Stimulated activated CD8-positive, alpha-beta memory T cell treated with anti-CD3 and anti-CD28 coated beads, Interleukin-4, amount 100 ng/mL, for 24 hours (primary cell): ENCODE data around the gene TBC1D13.
"Not testable (repeated sequence)": the region's sequence is repeated elsewhere in the genome, so short reads cannot be mapped to it uniquely, and the experiment has no call there.

Experiments
- DNase-seq: peaks from one replicate; pipeline ENCODE4 v3.0.0-alpha.2; 2020; ENCODE audit warnings: low read depth

The TBC1D13 gene

GRCh38 chr9:128786681-128787601 is at the start of gene TBC1D13:
Gene TBC1D13 (plus strand): TSS chr9:128787253. CDS start chr9:128787354, 101 bp downstream.
- DNase-seq: peak; percentile 83

DNA sequence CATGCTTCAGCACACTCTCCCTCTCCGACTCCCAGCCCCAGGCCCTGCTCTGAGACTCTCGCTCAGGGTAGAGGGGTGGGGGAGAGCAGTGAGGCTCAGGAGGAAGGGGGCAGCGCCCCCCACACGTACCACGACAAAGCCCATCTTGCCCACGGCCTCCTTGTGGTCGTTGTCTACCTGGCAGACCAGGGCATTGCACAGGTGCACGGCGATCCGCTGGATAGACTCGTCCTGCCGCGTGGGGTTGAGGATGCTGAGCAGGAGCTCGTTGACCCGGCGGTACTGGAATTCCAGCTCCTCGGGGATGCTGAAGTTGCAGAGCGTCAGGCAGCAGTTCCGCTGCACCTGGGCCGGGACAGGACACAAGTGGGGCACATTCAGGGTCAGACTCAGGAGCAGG is 44.7 kb upstream of the TBC1D13 start:
- DNase-seq: no peak

GRCh38 chr9:128743421-128743820 is 43.6 kb upstream of the TBC1D13 start:
- DNase-seq: no peak

GRCh38 chr9:128747241-128747640 is 39.8 kb upstream of the TBC1D13 start:
- no peak for DNase-seq

GRCh38 chr9:128750926-128751595 is 36.0 kb upstream of the TBC1D13 start:
- no peak for DNase-seq

DNA sequence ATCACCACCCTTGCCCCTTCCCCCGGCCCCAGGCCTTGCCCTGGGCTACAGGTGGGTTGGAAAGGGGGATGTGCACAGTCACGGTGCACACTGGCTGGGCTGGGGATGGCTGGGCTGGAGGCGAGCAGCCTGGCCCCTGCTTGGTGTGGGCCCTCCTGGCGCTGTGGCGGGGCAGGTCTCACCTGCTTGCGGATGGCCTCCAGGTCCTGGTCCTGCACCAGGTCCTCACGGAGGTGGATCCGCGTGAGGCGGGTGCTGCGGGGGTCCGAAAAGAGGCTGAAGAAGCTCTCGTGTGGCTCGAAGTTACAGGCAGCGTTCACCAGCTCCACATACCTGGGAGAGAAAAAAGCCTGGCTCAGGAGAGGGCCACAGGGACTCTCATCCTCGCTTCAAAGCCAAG is 33.4 kb upstream of the TBC1D13 start:
- DNase-seq: no peak

- no peak for DNase-seq
These were observed 29.5 kb upstream of the TBC1D13 start for GRCh38 chr9:128757602-128758001.

DNA sequence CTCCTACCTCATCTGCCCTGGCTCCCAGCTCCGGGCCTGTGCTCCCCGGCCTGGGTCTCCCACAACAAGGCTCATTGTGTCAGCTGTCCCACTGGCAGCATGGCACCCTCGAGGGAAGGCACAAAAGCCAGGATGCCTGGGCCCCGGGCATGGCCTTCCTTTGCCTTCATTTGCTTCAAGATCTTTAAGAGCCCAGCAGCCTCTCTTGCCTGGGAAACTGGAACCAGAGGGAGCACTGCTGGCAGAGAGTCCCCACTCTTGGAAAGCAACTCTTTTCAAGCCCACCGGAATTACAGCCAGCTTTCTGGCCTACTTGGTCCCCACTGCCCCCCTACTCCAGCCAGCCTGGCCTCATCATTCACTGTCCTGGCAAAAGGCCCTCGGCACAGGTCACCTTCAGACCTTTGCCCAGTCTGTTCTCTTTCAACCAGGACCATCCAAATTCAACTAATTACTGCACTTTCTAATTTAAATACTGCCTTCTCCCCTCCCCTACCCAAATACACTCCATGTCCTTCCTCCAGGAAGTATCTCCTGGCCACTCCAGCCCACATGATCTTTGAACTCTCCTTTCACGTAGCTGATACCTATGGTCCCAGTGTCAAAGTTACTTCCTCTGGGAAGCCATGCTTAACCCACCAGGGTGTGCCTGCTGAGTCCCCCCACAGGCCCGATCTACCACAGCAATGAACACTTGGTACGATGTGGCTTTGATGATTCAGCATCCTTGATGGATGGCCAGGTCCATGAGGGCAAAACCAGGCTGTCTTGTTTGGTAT is 24.2 kb upstream of the TBC1D13 start:
- DNase-seq: no peak

- DNase-seq: no peak
These were observed 22.7 kb upstream of the TBC1D13 start for GRCh38 chr9:128764361-128764760.

DNA sequence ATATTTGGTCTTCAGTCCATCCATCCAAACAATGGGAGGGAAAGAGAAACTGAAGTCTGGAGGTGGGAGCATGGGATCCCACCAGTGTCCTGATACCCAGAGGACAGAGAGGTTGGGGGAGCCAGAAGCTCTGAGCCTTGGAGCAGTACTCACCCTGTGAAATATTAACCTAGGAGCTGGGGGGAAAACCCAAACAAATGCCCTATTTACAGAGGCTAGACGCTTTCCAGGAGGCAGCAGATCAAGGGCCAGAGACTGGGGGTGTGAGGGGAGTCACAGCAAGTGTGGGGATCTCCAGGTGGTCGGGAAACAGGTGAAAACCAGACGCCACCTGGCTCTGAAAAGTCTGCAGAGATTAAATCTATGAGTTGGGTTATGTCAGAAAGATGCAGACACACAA is 21.6 kb upstream of the TBC1D13 start:
- DNase-seq: no peak

GRCh38 chr9:128768606-128769005 is 18.4 kb upstream of the TBC1D13 start:
- no peak for DNase-seq

- no peak for DNase-seq
These were observed 16.6 kb upstream of the TBC1D13 start for GRCh38 chr9:128770286-128771030.

DNA sequence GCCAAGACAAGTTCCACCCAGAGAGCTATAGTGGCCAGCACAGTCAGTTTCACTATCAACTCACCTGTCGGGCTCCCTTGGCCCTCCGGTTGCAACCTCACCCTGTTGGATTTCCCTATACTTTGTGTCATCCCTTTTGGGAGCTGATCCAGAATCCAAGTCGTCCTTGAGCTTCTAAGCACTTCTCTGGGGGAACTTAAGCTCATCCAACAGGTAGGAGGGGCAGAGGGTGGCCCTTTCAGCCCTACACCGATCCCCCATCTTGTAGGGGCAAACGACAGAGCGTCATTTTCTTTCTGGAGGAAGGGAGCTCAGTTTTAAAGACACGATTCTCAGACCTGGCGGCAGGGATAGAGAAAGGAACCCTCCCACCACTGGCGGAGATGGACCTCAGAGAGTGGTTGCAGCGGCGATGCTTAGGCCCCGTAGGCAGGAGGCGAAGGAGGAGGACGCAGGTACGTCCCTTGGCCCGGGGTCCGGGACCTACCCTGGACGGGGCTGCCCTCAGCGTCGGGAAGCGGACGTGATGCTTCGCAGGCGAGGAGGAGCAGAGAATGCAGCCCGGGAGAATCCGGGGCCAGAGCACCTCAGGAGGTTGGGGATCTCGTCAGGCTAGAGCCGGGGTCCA is 15.8 kb upstream of the TBC1D13 start:
- no peak for DNase-seq

- DNase-seq: peak; percentile 91
These were observed 15.1 kb upstream of the TBC1D13 start, which contains the start of gene ZER1 for GRCh38 chr9:128771745-128772519. Gene ZER1 (minus strand): TSS chr9:128771927. CDS start chr9:128755565, 16,362 bp downstream.

GRCh38 chr9:128773049-128773448 is 14.0 kb upstream of the TBC1D13 start:
- no peak for DNase-seq

DNA sequence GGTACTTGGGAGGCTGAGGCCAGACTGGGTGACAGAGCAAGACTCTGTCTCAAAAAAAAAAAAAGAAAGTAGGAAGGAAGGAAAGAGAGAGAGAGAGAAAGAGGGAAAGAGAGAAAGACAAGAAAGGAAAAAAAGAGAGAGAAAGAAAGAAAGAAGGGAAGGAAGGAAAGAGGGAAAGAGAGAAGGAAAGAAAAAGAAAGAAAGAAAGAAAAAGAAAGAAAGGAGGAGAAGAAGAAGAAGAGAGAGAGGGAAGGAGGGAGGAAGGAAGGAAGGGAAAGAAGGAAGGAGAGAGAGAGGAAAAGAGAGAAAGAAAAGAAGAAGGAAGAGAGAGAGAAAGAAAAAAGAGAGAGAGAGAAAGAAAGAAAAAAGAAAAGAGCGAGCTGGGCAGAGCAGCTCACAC is 12.2 kb upstream of the TBC1D13 start:
- no peak for DNase-seq

GRCh38 chr9:128780093-128780492 is 7.0 kb upstream of the TBC1D13 start:
- DNase-seq: not testable (repeated sequence)

- no peak for DNase-seq
These were observed 5.6 kb upstream of the TBC1D13 start for GRCh38 chr9:128781187-128782070.

DNA sequence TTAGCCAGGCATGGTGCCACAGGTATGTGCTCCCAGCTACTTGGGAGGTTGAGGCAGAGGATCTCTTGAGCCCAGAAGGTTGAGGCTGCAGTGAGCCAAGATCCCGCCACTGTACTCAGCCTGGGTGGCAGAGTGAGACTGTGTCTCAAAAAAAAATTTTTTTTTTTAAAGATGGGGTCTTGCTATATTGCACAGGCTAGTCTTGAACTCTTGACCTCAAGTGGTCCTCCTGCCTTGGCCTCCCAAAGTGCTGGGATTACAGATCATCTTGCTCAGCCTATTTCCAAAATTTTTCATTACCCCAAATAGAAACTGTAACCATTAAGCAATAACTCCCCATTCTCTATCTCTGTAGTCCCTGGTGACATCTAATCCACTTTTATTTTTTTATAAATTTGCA is 4.4 kb upstream of the TBC1D13 start:
- DNase-seq: no peak
